SKM-1 (cell line): ENCODE results near the gene TMUB2.
A peak's percentile ranks its signal among the peaks of the same experiment; 100 is the strongest.

Experiments used
- DNase-seq: peaks from one replicate; lab custom pipeline; 2025; ENCODE audit not compliant: unreplicated experiment; lab: John Stamatoyannopoulos, UW

TMUB2 gene

GRCh38 chr17:44202756-44203155, 16.0 kb downstream of the TMUB2 start:
- no peak for DNase-seq

GRCh38 chr17:44203731-44204440, 17.1 kb downstream of the TMUB2 start:
- DNase-seq, result peak; percentile 60

GRCh38 chr17:44204441-44204882, 17.7 kb downstream of the TMUB2 start:
- no peak for DNase-seq

- DNase-seq, result no peak
Observed at GRCh38 chr17:44205962-44206824, 19.4 kb downstream of the TMUB2 start.

- no peak for DNase-seq
Observed at GRCh38 chr17:44206825-44207155, 20.0 kb downstream of the TMUB2 start.

- DNase-seq, result no peak
Observed at GRCh38 chr17:44207319-44207718, 20.5 kb downstream of the TMUB2 start.

GRCh38 chr17:44207743-44208142, 21.0 kb downstream of the TMUB2 start:
- DNase-seq, result no peak

GRCh38 chr17:44209786-44210341, 23.1 kb downstream of the TMUB2 start:
- no peak for DNase-seq

GRCh38 chr17:44210342-44211192, 23.8 kb downstream of the TMUB2 start:
- peak; percentile 38 for DNase-seq

GRCh38 chr17:44211281-44212265, 24.8 kb downstream of the TMUB2 start:
- no peak for DNase-seq

GRCh38 chr17:44212507-44213402, 26.0 kb downstream of the TMUB2 start:
- no peak for DNase-seq

- no peak for DNase-seq
Observed at GRCh38 chr17:44213403-44214229, 26.8 kb downstream of the TMUB2 start.

- no peak for DNase-seq
Observed at GRCh38 chr17:44214230-44214494, 27.4 kb downstream of the TMUB2 start.

- DNase-seq, result no peak
Observed at GRCh38 chr17:44214896-44215295, 28.1 kb downstream of the TMUB2 start.

- no peak for DNase-seq
Observed at GRCh38 chr17:44216173-44216572, 29.4 kb downstream of the TMUB2 start.

- DNase-seq, result no peak
Observed at GRCh38 chr17:44216694-44217093, 29.9 kb downstream of the TMUB2 start.

GRCh38 chr17:44217738-44218343, 31.1 kb downstream of the TMUB2 start:
- DNase-seq, result no peak
